ENCODE results near the gene C20orf202.
A peak's percentile ranks its signal among the peaks of the same experiment; 100 is the strongest.
"Not testable (repeated sequence)": the region's sequence is repeated elsewhere in the genome, so short reads cannot be mapped to it uniquely, and the experiment has no call there.

The C20orf202 gene

DNA sequence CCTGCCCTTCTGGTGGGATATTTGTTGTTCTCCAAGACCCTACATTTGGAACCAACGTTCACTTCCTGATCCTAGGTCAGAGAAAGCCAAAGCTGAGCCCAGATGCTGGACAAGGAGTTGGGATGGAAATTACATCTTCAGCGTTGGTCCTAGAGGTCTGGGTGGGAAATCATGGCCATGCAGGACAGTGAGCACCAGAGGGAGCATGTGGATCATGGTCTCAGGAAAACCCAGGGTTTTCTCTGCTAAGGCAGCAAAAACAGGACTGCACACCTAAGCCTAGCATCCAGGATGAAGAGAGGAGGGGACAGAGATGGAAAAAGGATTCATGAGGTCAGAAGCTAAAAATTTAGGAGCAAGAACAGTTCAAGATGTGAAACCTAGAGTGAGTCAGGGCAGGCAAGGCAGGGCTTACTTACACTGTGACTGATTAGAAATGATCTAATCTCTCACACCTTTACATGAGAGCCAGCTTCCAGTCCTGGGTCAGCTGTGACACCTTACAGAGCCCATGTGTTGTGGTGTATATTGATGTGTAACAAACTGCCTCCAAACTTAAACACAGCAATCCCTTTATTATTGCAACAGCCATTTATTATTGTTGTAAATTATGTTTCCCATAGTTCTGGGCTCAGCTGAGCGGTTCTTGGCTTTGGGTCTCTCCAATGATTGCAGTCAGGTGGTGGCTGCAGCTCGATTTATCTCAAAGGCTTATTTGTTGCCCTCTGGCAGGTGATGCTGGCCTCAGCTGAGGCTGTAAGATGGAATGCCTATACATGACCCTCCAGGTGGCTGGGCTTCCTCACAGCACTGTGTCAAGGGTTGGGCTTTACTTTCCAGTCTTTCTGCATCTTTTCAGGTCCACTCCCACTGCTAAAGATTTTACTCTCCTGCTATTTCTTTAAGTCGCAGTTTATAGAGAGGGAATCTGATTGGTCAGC, 6.5 kb downstream of the C20orf202 start:
- no peak for DNase-seq (ENCODE audit: low read depth in 2 of 2)

DNA sequence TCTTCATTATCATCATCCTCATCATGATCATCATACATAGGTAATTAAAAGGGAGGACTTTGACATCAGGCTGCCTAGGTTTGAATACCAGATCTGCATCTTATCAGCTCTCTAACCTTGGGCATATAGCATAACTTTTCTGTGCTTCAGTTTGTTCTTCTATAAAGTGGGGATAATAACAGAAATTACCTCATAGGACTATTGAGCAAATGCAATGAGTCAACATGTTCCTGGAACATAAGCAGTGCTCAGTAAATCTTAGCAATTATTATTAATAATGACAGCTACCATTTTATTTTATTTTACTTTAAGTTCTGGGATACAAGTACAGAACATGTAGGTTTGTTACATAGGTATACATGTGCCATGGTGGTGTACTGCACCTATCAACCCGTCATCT, 7.2 kb downstream of the C20orf202 start:
- DNase-seq (ENCODE audit: low read depth in 2 of 2), result no peak

DNA sequence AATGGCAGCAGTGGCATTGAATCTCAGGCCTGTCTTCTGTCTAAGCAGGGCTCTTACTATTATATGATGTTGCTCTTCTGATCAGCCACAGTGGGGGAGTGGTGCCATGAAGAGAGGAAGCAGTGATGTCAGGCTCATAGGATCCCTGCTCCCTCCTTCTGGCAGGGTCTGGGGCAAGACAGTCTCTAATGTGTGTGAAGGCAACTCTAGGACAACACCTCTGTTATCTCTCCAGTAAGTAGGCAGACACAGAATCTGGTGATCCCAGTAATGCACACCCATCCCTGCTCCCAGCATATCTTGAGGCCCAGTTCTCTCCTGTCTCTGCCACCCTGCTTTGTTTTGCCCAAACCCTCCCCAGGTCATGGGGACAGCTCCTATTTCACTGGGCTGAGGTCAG, 8.8 kb downstream of the C20orf202 start:
- no peak for DNase-seq (ENCODE audit: low read depth in 2 of 2)

DNA sequence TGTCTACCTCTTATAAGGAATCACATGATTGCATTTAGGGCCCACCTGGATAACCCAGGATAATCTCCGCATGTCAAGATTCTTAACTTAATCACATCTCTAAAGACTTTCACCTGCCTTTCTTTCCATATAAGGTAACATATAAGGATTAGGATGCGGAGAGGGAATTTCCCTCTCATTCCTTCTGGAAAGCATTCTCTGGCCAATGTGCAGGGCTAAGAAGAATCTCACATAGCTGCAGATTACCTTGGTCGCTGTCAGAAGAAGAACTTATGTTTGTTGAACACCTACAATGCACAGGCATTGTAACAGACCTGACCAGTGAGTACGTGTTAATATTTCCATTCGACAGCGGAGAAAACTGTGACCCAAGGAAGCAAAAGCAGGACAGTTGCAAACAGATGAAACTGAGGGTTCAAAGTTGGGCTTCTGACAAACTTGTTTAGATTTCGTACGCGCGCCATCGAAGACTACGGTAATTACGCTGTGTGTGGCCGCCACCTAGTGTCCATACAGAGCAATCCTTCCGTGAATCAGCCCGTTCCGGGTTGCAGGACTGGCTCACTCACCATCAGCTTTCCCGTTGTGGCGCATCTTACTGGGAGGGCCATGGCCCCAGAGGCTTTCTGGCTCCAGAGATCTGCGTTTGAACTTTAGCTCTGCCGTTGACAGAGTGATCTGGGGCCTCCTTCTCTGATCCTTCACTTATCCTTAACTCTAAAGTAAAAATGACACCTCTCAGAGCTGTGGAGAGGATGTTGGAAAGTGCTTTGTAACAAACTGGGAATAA, 9.5 kb downstream of the C20orf202 start:
- DNase-seq (ENCODE audit: low read depth in 2 of 2), result peak; percentile 48 to 54

DNA sequence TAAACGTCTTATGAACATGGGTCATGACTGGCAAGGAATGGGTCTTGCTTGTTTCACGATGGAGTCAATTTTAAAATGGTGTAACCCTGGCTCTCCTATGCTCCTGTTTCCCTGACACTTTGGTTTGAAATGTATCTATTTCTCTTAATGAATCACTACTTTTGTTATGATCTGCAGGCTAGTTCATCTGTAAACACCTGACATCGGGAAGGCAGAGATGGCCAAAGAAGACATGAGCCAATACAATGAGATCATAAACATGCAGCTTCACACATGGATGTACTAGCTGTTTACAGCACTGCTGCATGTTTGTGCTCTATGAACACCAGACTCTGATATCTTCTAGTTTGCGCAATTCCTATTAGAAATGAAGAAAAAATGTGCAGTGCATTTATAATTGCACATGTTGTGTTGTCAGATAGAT, 11.6 kb downstream of the C20orf202 start:
- DNase-seq (ENCODE audit: low read depth in 2 of 2), result no peak

DNA sequence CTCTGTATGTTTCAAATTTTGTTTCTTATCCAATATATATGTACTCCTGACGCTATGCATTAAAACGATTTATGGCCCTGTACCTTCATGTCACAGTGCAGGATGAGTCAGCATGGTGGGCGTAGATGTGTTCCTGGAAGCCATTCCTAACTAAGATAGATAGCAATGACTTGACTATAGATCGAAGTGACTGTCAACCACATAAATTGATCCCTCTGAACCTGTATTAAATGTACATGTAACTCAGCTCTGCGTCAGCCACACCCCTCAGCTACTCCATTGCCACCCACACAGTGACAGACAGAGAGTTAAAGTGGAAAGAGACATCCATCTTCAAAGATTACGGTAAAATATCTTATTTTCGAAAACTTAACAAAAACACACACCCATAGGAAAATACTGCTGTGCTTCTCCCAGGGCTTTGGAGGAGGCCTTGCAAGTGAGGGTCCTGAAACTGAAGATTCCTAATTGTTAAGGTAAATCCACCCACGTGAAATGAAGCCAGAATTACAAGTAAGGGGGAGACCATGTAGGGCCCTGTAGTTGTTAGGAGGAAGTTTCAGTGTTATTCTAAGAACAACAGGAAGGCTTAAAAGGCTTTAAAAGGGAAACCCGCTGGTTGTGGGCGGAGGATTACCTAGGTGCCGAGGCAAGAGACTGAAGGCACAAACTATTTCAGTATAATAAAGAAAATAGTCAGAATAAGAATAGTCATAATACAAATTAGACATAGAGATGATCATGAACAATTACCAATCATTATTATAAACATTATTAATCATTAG, 12.3 kb downstream of the C20orf202 start:
- peak; percentile 32 to 53 for DNase-seq (ENCODE audit: low read depth in 2 of 2)

DNA sequence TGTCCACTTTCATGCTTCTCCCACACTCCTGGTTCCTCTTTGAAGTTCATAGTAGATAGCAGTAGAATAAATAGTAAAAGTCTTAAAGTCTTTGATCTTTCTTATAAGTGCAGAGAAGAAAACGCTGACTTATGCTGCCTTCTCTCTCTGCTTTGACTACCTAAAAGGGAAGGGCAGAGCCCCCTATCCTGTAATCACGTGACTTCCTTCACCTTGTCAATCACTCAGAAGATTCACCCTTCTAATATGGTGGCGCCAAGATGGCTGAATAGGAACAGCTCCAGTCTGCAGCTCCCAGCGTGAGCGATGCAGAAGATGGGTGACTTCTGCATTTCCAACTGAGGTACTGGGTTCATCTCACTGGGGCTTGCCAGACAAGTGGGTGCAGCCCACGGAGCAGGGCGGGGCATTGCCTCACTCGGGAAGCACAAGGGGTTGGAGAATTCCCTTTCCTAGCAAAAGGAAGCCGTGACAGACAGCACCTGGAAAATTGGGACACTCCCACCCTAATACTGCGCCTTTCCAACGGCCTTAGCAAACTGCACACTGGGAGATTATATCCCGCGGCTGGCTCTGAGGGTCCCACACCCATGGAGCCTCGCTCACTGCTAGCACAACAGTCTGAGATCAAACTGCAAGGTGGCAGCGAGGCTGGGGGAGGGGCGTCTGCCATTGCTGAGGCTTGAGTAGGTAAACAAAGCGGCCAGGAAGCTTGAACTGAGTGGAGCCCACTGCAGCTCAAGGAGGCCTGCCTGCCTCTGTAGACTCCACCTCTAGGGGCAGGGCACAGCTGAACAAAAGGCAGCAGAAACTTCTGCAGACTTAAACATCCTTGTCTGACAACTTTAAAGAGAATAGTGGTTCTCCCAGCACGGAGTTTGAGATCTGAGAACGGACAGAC, 13.5 kb downstream of the C20orf202 start:
- not testable (repeated sequence) for DNase-seq (ENCODE audit: low read depth in 2 of 2)

DNA sequence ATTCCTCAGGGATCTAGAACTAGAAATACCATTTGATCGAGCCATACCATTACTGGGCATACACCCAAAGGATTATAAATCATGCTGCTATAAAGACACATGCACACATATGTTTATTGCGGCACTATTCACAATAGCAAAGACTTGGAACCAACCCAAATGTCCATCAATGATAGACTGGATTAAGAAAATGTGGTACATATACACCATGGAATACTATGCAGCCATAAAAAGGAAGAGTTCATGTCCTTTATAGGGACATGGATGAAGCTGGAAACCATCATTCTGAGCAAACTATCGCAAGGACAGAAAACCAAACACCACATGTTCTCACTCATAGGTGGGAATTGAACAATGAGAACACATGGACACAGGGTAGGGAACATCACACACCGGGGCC, 19.5 kb downstream of the C20orf202 start:
- DNase-seq (ENCODE audit: low read depth in 2 of 2), result not testable (repeated sequence)

DNA sequence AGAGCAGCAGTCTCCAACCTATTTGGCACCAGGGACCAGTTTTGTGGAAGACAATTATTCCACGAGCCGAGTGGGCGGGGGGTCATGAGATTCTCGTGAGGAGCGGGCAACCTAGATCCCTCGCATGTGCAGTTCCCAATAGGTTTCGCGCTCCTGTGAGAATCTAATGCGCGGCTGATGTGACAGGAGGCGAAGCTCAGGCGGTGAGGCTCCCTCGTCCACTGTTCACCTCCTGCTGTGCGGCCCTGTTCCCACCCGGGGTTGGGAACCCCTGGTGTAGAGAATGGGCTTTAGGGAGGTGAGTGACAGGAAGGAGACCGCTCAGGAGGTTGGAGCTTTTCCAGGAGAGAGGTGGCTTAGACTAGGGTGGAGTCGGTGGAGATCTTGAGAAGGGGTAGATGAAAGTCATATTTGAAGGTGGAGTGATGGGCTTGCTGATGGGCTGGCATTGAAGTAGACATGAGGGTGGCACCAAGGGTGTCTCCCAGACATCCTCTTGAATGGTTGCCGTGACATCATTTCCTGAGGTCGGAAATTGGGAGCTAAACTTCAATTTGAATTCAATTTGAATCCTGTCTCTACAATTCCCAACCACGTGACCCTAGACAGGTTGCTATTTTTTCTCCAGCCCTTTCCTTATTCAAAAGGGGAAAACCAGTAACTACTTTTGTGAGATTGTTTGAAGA, 21.1 kb downstream of the C20orf202 start:
- no peak for DNase-seq (ENCODE audit: low read depth in 2 of 2)

DNA sequence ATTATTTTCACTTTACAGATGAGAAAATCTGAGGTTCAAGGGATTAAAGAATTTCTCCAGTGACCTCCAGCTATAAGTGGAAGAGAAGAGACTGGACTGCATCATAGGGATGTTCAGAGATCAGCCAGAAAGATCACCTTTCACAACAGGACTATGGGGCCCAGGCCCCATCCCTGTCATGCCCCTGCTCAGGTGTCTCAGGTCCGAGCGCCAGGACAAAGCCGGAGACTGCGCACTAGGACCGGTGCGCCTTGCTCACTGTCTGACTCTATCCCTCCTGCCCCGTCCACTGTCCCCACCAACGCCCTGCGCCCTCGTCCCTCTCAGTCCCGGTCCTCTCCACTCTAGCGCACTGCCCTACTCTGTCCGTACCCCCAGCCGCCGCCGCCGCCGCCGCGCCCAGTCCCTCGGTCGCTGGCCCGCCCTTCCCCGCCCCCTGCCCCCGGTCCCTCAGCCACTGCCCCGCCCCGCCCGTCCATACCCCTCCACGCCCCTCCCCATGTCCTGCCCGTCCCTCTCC, 22.1 kb downstream of the C20orf202 start:
- no peak for DNase-seq (ENCODE audit: low read depth in 2 of 2)

DNA sequence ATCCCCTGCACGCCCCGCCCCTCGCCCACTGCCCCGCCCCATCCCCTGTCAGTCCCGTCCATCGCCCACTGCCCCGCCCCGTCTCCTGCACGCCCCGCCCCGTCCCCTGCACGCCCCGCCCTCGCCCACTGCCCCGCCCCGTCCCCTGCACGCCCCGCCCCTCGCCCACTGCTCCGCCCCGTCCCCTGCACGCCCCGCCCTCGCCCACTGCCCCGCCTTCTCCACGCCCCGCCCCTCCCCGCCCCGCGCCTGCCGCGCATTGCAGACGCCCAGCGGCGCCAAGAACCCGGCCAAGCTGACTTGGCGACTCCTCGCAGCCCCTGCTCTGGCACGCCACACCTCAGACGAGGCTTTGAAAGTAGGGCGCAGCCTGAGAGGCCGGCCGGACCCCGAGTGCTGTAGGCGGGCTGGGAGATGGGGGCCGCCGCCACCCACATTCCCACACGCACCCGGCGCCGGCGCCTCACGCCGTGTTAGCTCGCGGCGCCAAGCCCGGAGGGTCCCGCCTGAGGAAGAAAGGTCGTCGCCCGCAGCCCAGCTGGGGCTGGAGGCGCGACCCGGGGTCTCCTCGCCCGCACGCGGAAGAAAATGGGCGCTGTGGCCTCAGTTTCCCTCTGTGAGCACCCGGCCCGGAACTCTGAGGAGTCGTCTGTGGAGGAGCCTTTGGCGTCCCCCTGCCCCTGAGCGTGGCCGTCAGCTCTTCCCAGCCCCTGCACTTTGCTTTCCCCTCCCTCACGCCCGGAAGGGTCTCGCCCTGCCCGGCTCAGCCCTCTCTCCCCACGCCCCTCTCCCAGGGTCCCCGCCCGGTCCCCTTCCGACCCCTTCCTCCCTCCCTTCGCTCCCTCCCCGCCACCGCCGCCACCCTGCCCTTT, 22.8 kb downstream of the C20orf202 start, which contains the start of gene RAD21L1:
RAD21L1 (plus strand) TSS at position 262 of the 872 bp plus-strand sequence. CDS start 2,410 bp downstream, outside the sequence.
- peak; percentile 73 to 75 for DNase-seq (ENCODE audit: low read depth in 2 of 2)

DNA sequence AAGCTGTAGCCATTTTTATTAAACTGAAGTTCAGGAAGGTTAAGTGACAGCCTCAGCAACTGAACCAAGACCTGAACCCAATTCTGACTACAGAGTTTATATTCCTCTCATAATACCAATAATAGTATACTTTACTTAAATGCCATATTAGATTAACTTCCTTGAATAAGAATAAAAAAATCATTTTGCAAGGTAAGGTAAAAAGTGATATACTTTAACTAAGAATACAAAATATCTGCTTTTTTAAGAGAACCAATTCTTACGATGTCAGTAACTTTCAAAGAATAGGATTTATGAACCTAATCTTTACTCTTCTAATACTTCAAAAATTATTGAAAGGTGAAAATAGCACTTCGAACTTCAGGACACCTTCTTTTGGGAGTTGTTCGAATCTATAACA, 26.3 kb downstream of the C20orf202 start:
- no peak for DNase-seq (ENCODE audit: low read depth in 2 of 2)

DNA sequence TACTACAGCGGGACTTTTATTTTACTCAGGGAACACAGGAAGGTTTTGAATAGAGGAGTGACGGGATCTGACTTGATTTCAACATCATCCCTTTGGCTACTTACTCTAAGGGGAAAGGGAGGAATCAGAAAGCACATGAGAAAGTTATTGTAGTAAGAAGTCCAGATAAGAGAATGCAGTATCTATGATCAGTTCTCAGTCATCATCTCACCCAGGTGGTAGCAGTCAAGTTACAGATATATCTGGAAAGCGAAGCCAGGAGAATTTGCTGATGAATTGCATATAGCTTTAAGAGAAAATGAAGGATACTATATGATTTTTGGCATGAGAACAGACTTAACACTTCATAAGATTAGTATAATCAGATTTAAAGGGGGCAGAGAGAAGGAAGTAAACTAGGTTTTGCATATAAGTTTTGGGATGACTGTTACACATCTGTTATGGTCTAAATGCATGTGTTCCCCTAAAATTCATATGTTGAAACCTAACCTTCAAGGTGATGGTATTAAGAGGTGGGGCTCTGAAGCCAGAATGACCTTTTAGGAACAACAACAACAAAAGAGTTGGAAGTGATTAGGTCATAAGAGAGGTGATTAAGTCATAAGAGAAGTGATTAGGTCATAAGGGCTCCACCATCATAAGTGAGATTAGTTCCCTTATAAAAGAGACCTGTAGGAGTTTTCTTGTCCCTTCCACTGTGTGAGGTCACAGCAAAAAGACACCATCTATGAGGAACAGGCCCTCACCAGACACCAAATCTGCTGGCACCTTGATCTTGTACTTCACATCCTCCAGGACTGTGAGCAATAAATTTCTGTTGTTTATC, 29.2 kb downstream of the C20orf202 start:
- no peak for DNase-seq (ENCODE audit: low read depth in 2 of 2)

DNA sequence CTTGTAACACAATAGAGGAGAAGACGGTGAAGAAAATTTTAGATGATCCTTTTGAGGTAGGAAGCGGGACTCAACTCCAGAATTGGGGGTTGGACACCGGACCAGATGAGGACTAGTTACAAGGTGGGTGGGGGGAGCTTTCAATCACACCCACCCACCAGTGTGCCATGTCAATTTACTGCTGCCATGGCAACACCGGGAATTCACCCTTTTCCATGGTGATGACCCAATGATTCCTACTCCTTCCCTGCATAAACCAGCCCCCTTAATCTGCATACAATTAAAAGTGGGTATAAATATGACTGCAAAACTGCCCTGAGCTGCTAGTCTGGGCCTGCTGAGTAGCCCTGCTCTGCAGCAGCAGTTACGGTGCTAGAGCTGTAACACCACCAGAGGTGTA, 37.3 kb downstream of the C20orf202 start:
- DNase-seq (ENCODE audit: low read depth in 2 of 2), result no peak

DNA sequence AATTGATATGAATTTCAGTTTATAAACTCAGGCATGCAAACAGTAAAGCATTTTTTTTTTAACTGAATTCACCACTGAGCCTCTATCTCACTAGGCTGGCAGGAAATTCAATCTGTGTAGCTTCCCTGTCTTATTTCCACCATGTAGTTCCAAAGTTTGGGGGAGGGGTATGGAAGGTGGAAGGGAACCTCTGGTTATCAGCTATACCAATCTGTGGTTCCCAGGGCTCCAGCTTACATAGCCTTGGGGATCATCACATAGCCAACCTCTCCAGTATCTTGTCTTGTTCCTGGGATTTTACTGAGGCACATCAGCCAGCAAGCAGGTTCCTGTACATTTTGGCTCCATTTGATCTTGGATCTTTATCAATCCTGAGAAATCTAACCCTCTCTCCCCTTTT, 38.2 kb downstream of the C20orf202 start:
- DNase-seq (ENCODE audit: low read depth in 2 of 2), result no peak

DNA sequence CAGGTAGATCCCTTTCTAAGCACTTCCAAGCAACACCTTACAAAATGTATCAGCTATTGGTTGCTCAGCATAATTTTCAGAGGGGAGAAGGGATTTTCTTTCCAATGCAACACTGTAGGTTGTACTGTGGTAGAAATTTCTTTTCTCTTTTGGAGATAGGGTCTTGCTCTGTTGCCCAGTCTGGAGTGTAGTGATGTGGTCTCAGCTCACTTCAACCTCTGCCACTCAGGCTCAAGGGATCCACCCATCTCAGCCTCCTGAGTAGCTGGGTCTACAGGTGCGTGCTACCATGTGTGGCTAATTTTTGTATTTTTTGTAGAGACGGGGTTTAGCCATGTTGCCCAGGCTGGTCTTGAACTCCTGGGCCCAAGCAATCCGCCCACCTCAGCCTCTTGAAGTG, 38.8 kb downstream of the C20orf202 start:
- DNase-seq (ENCODE audit: low read depth in 2 of 2), result no peak

DNA sequence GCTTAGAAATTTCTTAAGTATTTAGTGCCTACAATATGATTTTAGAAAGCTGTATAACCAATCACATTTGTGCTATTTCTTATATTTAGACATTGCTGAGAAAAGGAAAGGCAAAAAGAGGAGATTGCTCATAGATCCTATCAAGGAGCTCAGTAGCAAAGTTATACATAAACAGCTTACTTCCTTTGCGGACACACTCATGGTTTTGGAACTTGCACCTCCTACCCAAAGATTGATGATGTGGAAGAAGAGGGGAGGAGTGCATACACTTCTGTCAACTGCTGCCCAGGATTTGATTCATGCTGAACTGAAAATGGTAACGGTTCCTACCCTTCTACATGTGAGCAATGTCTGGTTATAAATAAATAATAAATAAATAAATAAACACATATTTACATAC, 39.3 kb downstream of the C20orf202 start:
- DNase-seq (ENCODE audit: low read depth in 2 of 2), result no peak

DNA sequence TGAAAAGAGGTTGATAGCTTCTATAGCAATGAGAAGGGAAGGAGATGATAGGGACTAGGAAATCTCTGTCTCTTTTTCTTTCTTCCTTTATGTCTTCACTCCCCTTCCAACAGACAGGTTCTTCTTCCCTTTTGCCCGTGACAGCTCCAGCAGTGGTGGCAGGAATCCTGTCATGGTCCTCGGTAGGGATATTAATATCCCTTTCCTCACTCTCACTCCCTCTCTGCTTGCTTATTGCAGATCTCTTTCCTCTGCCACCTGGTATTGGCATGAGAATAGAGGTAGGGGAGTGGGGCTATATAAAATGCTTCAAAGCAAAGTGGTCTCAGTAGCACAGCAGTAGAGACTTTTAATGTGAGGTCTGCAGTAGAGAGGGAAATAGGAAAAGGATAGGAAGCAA, 42.3 kb downstream of the C20orf202 start:
- no peak for DNase-seq (ENCODE audit: low read depth in 2 of 2)

Measured in stimulated activated CD4-positive, alpha-beta T cell treated with anti-CD3 and anti-CD28 coated beads, Interleukin-12 subunit alpha, Interleukin-12 subunit beta, amount 100 ng/mL, for 24 hours (primary cell).